Measurements from ENCODE around the gene AKAP14. TPM values are rescaled to one million over a fixed set of nuclear protein-coding genes. Genes with fewer than 3 reads are reported as not detected.

AKAP14 gene
- polyA plus RNA-seq, 1 donor (not counting 4 experiments of a cell fraction or from before 2014, with no cell fraction given), result not detected

DNA sequence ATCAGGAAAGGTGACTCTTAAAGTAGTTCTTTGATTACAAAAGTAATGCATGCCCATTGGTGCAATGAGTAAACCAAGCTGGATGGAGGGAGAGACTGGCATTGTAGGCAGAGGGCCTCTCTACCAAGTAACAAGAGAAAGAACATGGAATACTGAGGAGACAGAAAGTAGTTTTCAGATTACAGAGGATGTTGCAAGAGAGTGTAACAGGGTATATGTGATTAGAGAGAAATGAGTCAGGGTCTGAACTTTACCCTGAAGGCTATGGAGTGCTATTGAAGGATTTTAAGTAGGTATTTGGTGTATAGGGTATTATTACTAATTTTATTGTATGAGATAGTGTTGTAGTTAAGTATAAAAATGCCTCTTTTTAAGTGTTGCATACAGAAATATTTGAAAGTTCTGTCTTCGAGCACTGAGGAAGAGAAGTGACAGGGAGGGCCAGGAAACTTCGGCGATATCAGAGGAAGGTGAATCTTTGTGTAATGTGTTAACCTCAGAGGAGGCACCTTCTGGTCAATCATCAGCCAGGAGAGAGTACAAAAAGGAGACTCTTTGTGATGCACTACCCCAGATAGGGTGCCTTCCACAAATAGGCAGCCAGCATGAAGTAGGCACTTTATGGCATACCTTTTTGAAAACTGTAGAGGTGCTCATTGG lies 39.7 kb downstream of the AKAP14 start:
- FAIRE-seq, result no peak
- no peaks in the 10 kb centered on the region for H3K79me2 ChIP-seq (ENCODE audit: control insufficient read depth, insufficient read depth, low read length)

DNA sequence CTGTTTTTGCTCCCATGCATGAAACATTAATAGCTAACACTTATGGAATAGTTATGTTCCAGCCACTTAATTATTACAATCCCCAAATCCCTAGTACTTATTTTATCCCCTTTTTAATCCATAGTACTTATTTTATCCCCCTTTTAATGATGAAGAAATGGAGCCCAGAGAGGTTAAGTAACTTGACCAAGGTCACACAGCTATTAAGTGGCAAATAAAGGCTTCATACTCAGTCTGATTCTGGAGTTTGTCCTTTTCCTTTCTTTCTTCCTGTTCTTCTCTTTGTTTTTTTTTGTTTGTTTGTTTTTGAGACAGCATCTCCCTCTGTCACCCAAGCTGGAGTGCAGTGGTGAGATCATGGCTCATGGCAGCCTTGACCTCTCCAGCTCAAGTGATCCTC lies 45.6 kb downstream of the AKAP14 start:
- no peaks in the 10 kb centered on the region for H3K27me3 ChIP-seq (ENCODE audit: control insufficient read depth, extremely low read depth, insufficient read depth, low read length)
- H2AFZ ChIP-seq (ENCODE audit: control insufficient read depth, low read length), result no peak overlapping the region
- no peak overlapping the region for H3K27ac ChIP-seq (ENCODE audit: control insufficient read depth, insufficient read depth, low read length)
- no peak overlapping the region for H3K4me3 ChIP-seq (ENCODE audit: control insufficient read depth in 2 of 3, extremely low read depth in 1 of 3, insufficient read depth in 2 of 3, low read depth in 1 of 3, low read length in 3 of 3)
- dilution Hi-C loops (cut with MboI; ENCODE audit: extremely low pct_ligation_motif_present, low sequenced_read_pairs), result no loop called here
- H3K4me1 ChIP-seq (ENCODE audit: control insufficient read depth, extremely low read depth, insufficient read depth, low read length), result peaks cover 3% of the 10 kb centered on the region
- H4K20me1 ChIP-seq (ENCODE audit: control insufficient read depth, extremely low read depth, insufficient read depth, low read length), result no peaks in the 10 kb centered on the region
- peaks cover 5% of the 10 kb centered on the region for H3K79me2 ChIP-seq (ENCODE audit: control insufficient read depth, insufficient read depth, low read length)
- no peak overlapping the region for H3K4me2 ChIP-seq (ENCODE audit: control insufficient read depth, extremely low read depth, insufficient read depth, low read depth, low read length)
- H3K9ac ChIP-seq (ENCODE audit: control insufficient read depth, extremely low read depth, insufficient read depth, low read length), result no peak overlapping the region
- H3K36me3 ChIP-seq (ENCODE audit: control insufficient read depth in 2 of 2, extremely low read depth in 1 of 2, insufficient read depth in 2 of 2, low read length in 2 of 2), result no peaks in the 10 kb centered on the region
- H3K9me1 ChIP-seq (ENCODE audit: control insufficient read depth, extremely low read depth, insufficient read depth, low read length), result no peaks in the 10 kb centered on the region
- TF ChIP-seq, protein P1, sequence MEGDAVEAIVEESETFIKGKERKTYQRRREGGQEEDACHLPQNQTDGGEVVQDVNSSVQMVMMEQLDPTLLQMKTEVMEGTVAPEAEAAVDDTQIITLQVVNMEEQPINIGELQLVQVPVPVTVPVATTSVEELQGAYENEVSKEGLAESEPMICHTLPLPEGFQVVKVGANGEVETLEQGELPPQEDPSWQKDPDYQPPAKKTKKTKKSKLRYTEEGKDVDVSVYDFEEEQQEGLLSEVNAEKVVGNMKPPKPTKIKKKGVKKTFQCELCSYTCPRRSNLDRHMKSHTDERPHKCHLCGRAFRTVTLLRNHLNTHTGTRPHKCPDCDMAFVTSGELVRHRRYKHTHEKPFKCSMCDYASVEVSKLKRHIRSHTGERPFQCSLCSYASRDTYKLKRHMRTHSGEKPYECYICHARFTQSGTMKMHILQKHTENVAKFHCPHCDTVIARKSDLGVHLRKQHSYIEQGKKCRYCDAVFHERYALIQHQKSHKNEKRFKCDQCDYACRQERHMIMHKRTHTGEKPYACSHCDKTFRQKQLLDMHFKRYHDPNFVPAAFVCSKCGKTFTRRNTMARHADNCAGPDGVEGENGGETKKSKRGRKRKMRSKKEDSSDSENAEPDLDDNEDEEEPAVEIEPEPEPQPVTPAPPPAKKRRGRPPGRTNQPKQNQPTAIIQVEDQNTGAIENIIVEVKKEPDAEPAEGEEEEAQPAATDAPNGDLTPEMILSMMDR (optimal IDR thresholded peaks at IDR 0.05 in 1 of 3, IDR thresholded peaks at IDR 0.05 in 1 of 3, conservative IDR thresholded peaks at IDR 0.05 in 1 of 3; ENCODE audit: extremely low read depth in 1 of 3, insufficient read depth in 2 of 3, low read length in 3 of 3), result no peak
- TF ChIP-seq EZH2 (IDR thresholded peaks at IDR 0.05; ENCODE audit: low read length), result no peak
- no peaks in the 10 kb centered on the region for H3K9me3 ChIP-seq (ENCODE audit: control insufficient read depth, low read depth, low read length)
- DNase-seq (ENCODE audit: low read depth, low spot score), result no peak
- FAIRE-seq, result no peak

More for the DNA sequence above, 39.7 kb downstream of the AKAP14 start:
- Histone ChIP-seq H4K20me1 (ENCODE audit: control insufficient read depth, extremely low read depth, insufficient read depth, low read length) (no peaks in the 10 kb centered on the region), H3K36me3 (ENCODE audit: control insufficient read depth in 2 of 2, extremely low read depth in 1 of 2, insufficient read depth in 2 of 2, low read length in 2 of 2) (peaks cover 0 to 5% of the 10 kb centered on the region in 2 experiments), H3K4me2 (ENCODE audit: control insufficient read depth, extremely low read depth, insufficient read depth, low read depth, low read length) (no peak overlapping the region), H3K9me1 (ENCODE audit: control insufficient read depth, extremely low read depth, insufficient read depth, low read length) (no peaks in the 10 kb centered on the region), H3K27me3 (ENCODE audit: control insufficient read depth, extremely low read depth, insufficient read depth, low read length) (no peaks in the 10 kb centered on the region), H3K4me1 (ENCODE audit: control insufficient read depth, extremely low read depth, insufficient read depth, low read length) (no peaks in the 10 kb centered on the region), H3K9ac (ENCODE audit: control insufficient read depth, extremely low read depth, insufficient read depth, low read length) (no peak overlapping the region), H2AFZ (ENCODE audit: control insufficient read depth, low read length) (no peak overlapping the region), H3K9me3 (ENCODE audit: control insufficient read depth, low read depth, low read length) (no peaks in the 10 kb centered on the region), H3K4me3 (ENCODE audit: control insufficient read depth in 2 of 3, extremely low read depth in 1 of 3, insufficient read depth in 2 of 3, low read depth in 1 of 3, low read length in 3 of 3) (no peak overlapping the region), H3K27ac (ENCODE audit: control insufficient read depth, insufficient read depth, low read length) (no peak overlapping the region)
- dilution Hi-C loops (cut with MboI; ENCODE audit: extremely low pct_ligation_motif_present, low sequenced_read_pairs), result no loop called here
- no peak for DNase-seq (ENCODE audit: low read depth, low spot score)
- no peak for TF ChIP-seq EZH2 (IDR thresholded peaks at IDR 0.05; ENCODE audit: low read length)
- TF ChIP-seq, protein P1 (optimal IDR thresholded peaks at IDR 0.05 in 1 of 3, IDR thresholded peaks at IDR 0.05 in 1 of 3, conservative IDR thresholded peaks at IDR 0.05 in 1 of 3; ENCODE audit: extremely low read depth in 1 of 3, insufficient read depth in 2 of 3, low read length in 3 of 3), result no peak
